Mucosa of rectum (tissue), 2 donors: ENCODE measurements around the gene CST9.
"Not testable (repeated sequence)": the region's sequence is repeated elsewhere in the genome, so short reads cannot be mapped to it uniquely, and the experiment has no call there.

Experiments used
- H3K27ac ChIP-seq, 2 donors: one replicate each; pipeline ENCODE4 v1.7.0; 2013; ENCODE audit warnings: inconsistent platforms in 2 of 2, low read depth in 2 of 2, low read length in 2 of 2
- H3K27me3 ChIP-seq, 2 donors: one replicate each; pipeline ENCODE4 v1.7.0; 2013; ENCODE audit warnings: low read length in 2 of 2; ENCODE audit not compliant: control insufficient read depth in 2 of 2, insufficient read depth in 2 of 2
- H3K36me3 ChIP-seq, 2 donors: one replicate each; pipeline ENCODE4 v1.7.0; 2013; ENCODE audit warnings: low read length in 2 of 2; ENCODE audit not compliant: control insufficient read depth in 2 of 2, insufficient read depth in 2 of 2
- H3K4me1 ChIP-seq, 2 donors: one replicate each; pipeline ENCODE4 v1.7.0; 2013; ENCODE audit warnings: low read length in 2 of 2, mild to moderate bottlenecking in 1 of 2; ENCODE audit not compliant: control insufficient read depth in 2 of 2, insufficient read depth in 2 of 2
- H3K4me3 ChIP-seq, 2 donors: one replicate each; pipeline ENCODE4 v1.7.0; 2013; ENCODE audit warnings: low read length in 2 of 2
- H3K9ac ChIP-seq, 2 donors: one replicate each; pipeline ENCODE4 v1.7.0; 2013; ENCODE audit warnings: low read length in 2 of 2, low read depth in 1 of 2, mild to moderate bottlenecking in 1 of 2
- H3K9me3 ChIP-seq, 2 donors: one replicate each; pipeline ENCODE4 v1.7.0; 2013; ENCODE audit warnings: low read length in 2 of 2; ENCODE audit not compliant: control insufficient read depth in 2 of 2
- donor health status: healthy.
- donor health status: Normal muscosa, but diverticular disease.

Gene CST9

GRCh38 chr20:23623666-23624323, 18.1 kb upstream of the CST9 start:
- Histone ChIP-seq H3K4me3 (no peak overlapping the region), H3K9ac (no peak overlapping the region), H3K27ac (peak overlapping the region in 1 of 2 donors; percentile 26), H3K9me3 (no peaks in the 10 kb centered on the region), H3K27me3 (no peaks in the 10 kb centered on the region), H3K4me1 (peaks cover 4 to 9% of the 10 kb centered on the region in 2 donors), H3K36me3 (no peaks in the 10 kb centered on the region)

DNA sequence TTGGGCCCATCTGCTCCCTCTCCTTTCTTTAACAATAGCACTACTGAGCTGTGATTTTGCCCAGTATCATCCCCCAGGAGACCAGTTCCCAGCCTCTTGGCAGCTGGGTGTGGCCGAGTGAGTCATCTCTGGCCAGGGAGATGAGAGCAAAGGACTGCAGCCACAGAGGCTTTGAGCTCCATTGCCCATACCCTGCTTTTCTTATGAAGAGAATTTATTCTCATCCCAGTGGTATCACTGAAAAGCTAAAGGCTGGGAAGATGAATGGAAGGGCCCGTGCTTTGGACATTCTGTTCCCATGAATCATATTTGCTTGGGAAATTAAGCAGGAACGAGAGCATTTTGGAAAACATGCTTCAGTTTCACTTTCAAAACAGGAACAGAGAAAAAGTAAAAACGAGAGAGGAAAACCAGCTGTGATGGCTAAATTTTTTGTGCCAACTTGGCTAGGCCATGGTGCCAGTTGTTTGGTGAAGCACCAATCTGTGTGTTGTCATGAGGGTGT, 17.2 kb upstream of the CST9 start:
- Histone ChIP-seq H3K27ac (peak overlapping the region; percentile 72 to 80), H3K9ac (peak overlapping the region in 1 of 2 donors; percentile 24), H3K9me3 (no peaks in the 10 kb centered on the region), H3K4me1 (peaks cover 4 to 6% of the 10 kb centered on the region in 2 donors), H3K27me3 (no peaks in the 10 kb centered on the region), H3K4me3 (peak overlapping the region; percentile 2 to 56), H3K36me3 (no peaks in the 10 kb centered on the region)

- H3K27me3 ChIP-seq, H3K4me1 ChIP-seq, H3K9me3 ChIP-seq, H3K36me3 ChIP-seq, H3K9ac ChIP-seq: not testable (repeated sequence)
- H3K4me3 ChIP-seq: peak overlapping the region in 1 of 2 donors; percentile 2
- peak overlapping the region; percentile 67 to 72 for H3K27ac ChIP-seq
These were observed 16.7 kb upstream of the CST9 start for GRCh38 chr20:23622401-23622800.

GRCh38 chr20:23620670-23621386, 15.1 kb upstream of the CST9 start:
- not testable (repeated sequence) for H3K9me3 ChIP-seq, H3K4me1 ChIP-seq, H3K27me3 ChIP-seq, H3K4me3 ChIP-seq, H3K27ac ChIP-seq, H3K9ac ChIP-seq, H3K36me3 ChIP-seq

DNA sequence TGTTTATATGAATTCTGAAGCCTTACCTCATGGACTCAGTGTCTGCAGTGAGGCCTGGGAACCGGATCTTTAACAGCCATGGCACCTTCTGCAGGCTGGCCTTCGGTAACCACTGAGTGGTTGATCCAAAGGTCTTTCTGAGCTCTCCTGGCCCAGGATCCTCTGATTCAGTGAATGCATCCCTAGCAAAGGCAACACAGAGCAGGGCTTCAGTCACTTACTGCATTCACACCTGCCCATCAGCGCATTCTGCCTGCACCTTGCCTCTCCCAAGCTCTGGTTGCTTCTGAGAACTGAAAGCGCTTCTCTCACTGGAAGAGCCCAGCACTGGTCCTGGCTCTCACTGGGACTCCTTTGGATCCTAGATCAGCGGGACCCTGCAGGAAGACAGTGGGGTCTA, 8.4 kb upstream of the CST9 start:
- Histone ChIP-seq H3K9me3 (no peaks in the 10 kb centered on the region), H3K27me3 (no peaks in the 10 kb centered on the region), H3K9ac (no peak overlapping the region), H3K4me3 (no peak overlapping the region), H3K36me3 (no peaks in the 10 kb centered on the region), H3K27ac (no peak overlapping the region), H3K4me1 (no peaks in the 10 kb centered on the region)

GRCh38 chr20:23613676-23614075, 8.0 kb upstream of the CST9 start:
- Histone ChIP-seq H3K27me3 (no peaks in the 10 kb centered on the region), H3K4me1 (no peaks in the 10 kb centered on the region), H3K36me3 (no peaks in the 10 kb centered on the region), H3K9me3 (no peaks in the 10 kb centered on the region), H3K4me3 (no peak overlapping the region), H3K27ac (no peak overlapping the region), H3K9ac (no peak overlapping the region)

- H3K9ac ChIP-seq: no peak overlapping the region
- no peaks in the 10 kb centered on the region for H3K27me3 ChIP-seq
- no peaks in the 10 kb centered on the region for H3K36me3 ChIP-seq
- no peaks in the 10 kb centered on the region for H3K9me3 ChIP-seq
- no peak overlapping the region for H3K4me3 ChIP-seq
- no peaks in the 10 kb centered on the region for H3K4me1 ChIP-seq
- no peak overlapping the region for H3K27ac ChIP-seq
These were observed 6.7 kb upstream of the CST9 start for GRCh38 chr20:23612396-23612795.

GRCh38 chr20:23609486-23610109, 3.9 kb upstream of the CST9 start:
- no peaks in the 10 kb centered on the region for H3K4me1 ChIP-seq
- no peaks in the 10 kb centered on the region for H3K9me3 ChIP-seq
- no peak overlapping the region for H3K4me3 ChIP-seq
- no peak overlapping the region for H3K9ac ChIP-seq
- H3K36me3 ChIP-seq: no peaks in the 10 kb centered on the region
- H3K27ac ChIP-seq: no peak overlapping the region
- H3K27me3 ChIP-seq: no peaks in the 10 kb centered on the region

DNA sequence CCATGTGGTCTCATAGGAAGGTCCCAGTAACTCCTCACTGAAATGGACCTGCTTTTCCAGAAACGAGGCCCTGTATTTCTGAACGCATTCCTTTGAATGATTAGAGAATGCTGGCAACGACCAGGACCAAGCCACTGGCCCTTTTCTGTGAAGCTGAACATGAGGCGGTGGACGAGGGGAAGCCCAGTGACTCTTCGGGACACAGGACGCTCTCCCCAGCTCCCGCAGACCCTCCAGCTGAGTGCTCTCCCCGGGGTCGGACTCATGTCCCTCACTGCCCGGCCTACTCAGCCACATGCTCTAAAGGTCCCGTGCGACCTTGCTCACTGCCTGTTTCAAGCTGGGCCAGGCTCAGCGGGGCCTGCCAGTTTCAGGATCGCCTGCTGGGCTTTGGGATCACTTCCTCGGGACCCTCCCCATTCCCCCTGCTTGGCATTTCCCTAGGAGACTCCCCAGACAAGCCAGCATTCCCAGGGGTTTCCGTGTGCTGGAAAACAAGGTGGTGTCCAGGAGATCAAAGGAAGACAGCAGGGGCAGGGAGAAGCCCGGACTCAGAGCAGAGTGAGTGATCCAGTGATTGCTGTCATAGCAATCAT, 2.6 kb upstream of the CST9 start:
- H3K36me3 ChIP-seq: no peaks in the 10 kb centered on the region
- H3K27ac ChIP-seq: no peak overlapping the region
- H3K9me3 ChIP-seq: no peaks in the 10 kb centered on the region
- no peak overlapping the region for H3K9ac ChIP-seq
- H3K4me1 ChIP-seq: no peaks in the 10 kb centered on the region
- H3K27me3 ChIP-seq: no peaks in the 10 kb centered on the region
- no peak overlapping the region for H3K4me3 ChIP-seq
